ENCODE results near the gene ADSS2.
"Not testable (repeated sequence)": the region's sequence is repeated elsewhere in the genome, so short reads cannot be mapped to it uniquely, and the experiment has no call there.

Gene ADSS2

GRCh38 chr1:244451539-244451950, at the start of gene ADSS2:
ADSS2 (minus strand) TSS chr1:244451909; CDS start chr1:244451817, 92 bp downstream.
- DNase-seq (ENCODE audit: low read depth in 1 of 2, low spot score in 1 of 2) = no peak

GRCh38 chr1:244500515-244500914, 48.8 kb upstream of the ADSS2 start:
- not testable (repeated sequence) for DNase-seq (ENCODE audit: low read depth in 1 of 2, low spot score in 1 of 2)

- DNase-seq (ENCODE audit: low read depth in 1 of 2, low spot score in 1 of 2) = not testable (repeated sequence)
These were observed 47.8 kb upstream of the ADSS2 start for GRCh38 chr1:244499484-244499883.

GRCh38 chr1:244497805-244498204, 46.1 kb upstream of the ADSS2 start:
- no peak for DNase-seq (ENCODE audit: low read depth in 1 of 2, low spot score in 1 of 2)

GRCh38 chr1:244496186-244496585, 44.5 kb upstream of the ADSS2 start:
- no peak for DNase-seq (ENCODE audit: low read depth in 1 of 2, low spot score in 1 of 2)

- DNase-seq (ENCODE audit: low read depth in 1 of 2, low spot score in 1 of 2) = no peak
These were observed 42.9 kb upstream of the ADSS2 start for GRCh38 chr1:244494653-244495052.

- DNase-seq (ENCODE audit: low read depth in 1 of 2, low spot score in 1 of 2) = not testable (repeated sequence)
These were observed 33.3 kb upstream of the ADSS2 start for GRCh38 chr1:244484971-244485370.

- DNase-seq (ENCODE audit: low read depth in 1 of 2, low spot score in 1 of 2) = no peak
These were observed 21.4 kb upstream of the ADSS2 start for GRCh38 chr1:244473059-244473605.

- no peak for DNase-seq (ENCODE audit: low read depth in 1 of 2, low spot score in 1 of 2)
These were observed 15.0 kb upstream of the ADSS2 start for GRCh38 chr1:244466724-244467123.

- peak; percentile 48 to 55 for DNase-seq (ENCODE audit: low read depth in 1 of 2, low spot score in 1 of 2)
These were observed 9.7 kb upstream of the ADSS2 start, which contains the start of gene CATSPERE for GRCh38 chr1:244461245-244462071. CATSPERE (plus strand) TSS chr1:244461273; CDS start chr1:244461430, 157 bp downstream.

- no peak for DNase-seq (ENCODE audit: low read depth in 1 of 2, low spot score in 1 of 2)
These were observed 8.5 kb upstream of the ADSS2 start for GRCh38 chr1:244460197-244460596.

GRCh38 chr1:244458781-244459180, 7.1 kb upstream of the ADSS2 start:
- DNase-seq (ENCODE audit: low read depth in 1 of 2, low spot score in 1 of 2) = no peak

GRCh38 chr1:244456586-244456985, 4.9 kb upstream of the ADSS2 start:
- no peak for DNase-seq (ENCODE audit: low read depth in 1 of 2, low spot score in 1 of 2)

GRCh38 chr1:244454412-244454811, 2.7 kb upstream of the ADSS2 start:
- no peak for DNase-seq (ENCODE audit: low read depth in 1 of 2, low spot score in 1 of 2)

GRCh38 chr1:244451951-244452795, 464 bp upstream of the ADSS2 start:
- peak; percentile 97 for DNase-seq (ENCODE audit: low read depth in 1 of 2, low spot score in 1 of 2)

- peak; percentile 26 to 45 for DNase-seq (ENCODE audit: low read depth in 1 of 2, low spot score in 1 of 2)
These were observed 841 bp downstream of the ADSS2 start for GRCh38 chr1:244450597-244451538.

GRCh38 chr1:244449936-244450508, 1.7 kb downstream of the ADSS2 start:
- no peak for DNase-seq (ENCODE audit: low read depth in 1 of 2, low spot score in 1 of 2)

GRCh38 chr1:244448279-244449036, 3.3 kb downstream of the ADSS2 start:
- no peak for DNase-seq (ENCODE audit: low read depth in 1 of 2, low spot score in 1 of 2)

GRCh38 chr1:244447552-244447951, 4.2 kb downstream of the ADSS2 start:
- no peak for DNase-seq (ENCODE audit: low read depth in 1 of 2, low spot score in 1 of 2)
